Upper lobe of left lung (tissue), 4 donors: ENCODE results near the gene UBE3D.

Experiments
- CTCF ChIP-seq, 6 experiments: fragments of 450-650 bp in 4 of 6; fragments of 200-600 bp in 2 of 6; sonication (generic) in 2 of 6; IDR thresholded peaks; one replicate each; pipeline ENCODE4 v1.5.1; 2016 to 2019; ENCODE audit warnings: antibody characterized with exemption in 6 of 6
- EP300 ChIP-seq, 4 donors: sonication (generic); formaldehyde crosslinking; IDR thresholded peaks; one replicate each; pipeline ENCODE4 v1.5.1; 2017; ENCODE audit warnings: antibody characterized with exemption in 4 of 4, control low read depth in 2 of 4

- TF ChIP-seq CTCF (IDR thresholded peaks at IDR 0.05) (no peak), EP300 (IDR thresholded peaks at IDR 0.05) (no peak)
Measured at GRCh38 chr6:82861121-82861520, 204.5 kb downstream of the UBE3D start.
